Upper lobe of left lung (tissue), 6 donors: Measurements from ENCODE around the gene RNF31. TPM values are rescaled to one million over a fixed set of nuclear protein-coding genes. Genes with fewer than 3 reads are reported as not detected.

Experiments
- ATAC-seq, 2 donors: fragments of 200-7000 bp; cut with Tn5 transposase; one replicate each; pipeline ENCODE4 v1.9.1; 2022; ENCODE audit warnings: mild to moderate bottlenecking in 2 of 2, moderate library complexity in 2 of 2; ENCODE audit not compliant: low FRiP score in 2 of 2
- DNase-seq, 2 donors: peaks; one replicate each; pipeline ENCODE4 v3.0.0-alpha.2; 2019 to 2020
- H3K27ac ChIP-seq, 4 donors: fragments of 200-600 bp; sonication (generic); one replicate each; pipeline ENCODE4 v1.5.1; 2016 to 2019
- H3K27me3 ChIP-seq, 4 donors: fragments of 200-600 bp; sonication (generic); one replicate each; pipeline ENCODE4 v1.5.1; 2017 to 2019
- H3K36me3 ChIP-seq, 4 donors: fragments of 200-600 bp; sonication (generic); one replicate each; pipeline ENCODE4 v1.5.1; 2016 to 2019
- H3K4me1 ChIP-seq, 4 donors: fragments of 200-600 bp; sonication (generic); one replicate each; pipeline ENCODE4 v1.5.1; 2018 to 2019
- H3K4me3 ChIP-seq, 4 donors: fragments of 200-600 bp; sonication (generic); one replicate each; pipeline ENCODE4 v1.5.1; 2017 to 2019; ENCODE audit warnings: mild to moderate bottlenecking in 2 of 4, moderate library complexity in 1 of 4
- H3K9me3 ChIP-seq, 4 donors: fragments of 200-600 bp; sonication (generic); one replicate each; pipeline ENCODE4 v1.5.1; 2018 to 2019
- EP300 ChIP-seq, 4 donors: sonication (generic); formaldehyde crosslinking; IDR thresholded peaks; one replicate each; pipeline ENCODE4 v1.5.1; 2017; ENCODE audit warnings: antibody characterized with exemption in 4 of 4, control low read depth in 2 of 4
- POLR2A ChIP-seq, 4 donors: fragments of 450-650 bp; IDR thresholded peaks; one replicate each; pipeline ENCODE4 v1.5.1; 2016 to 2017; ENCODE audit warnings: antibody characterized with exemption in 4 of 4, mild to moderate bottlenecking in 2 of 4
- POLR2AphosphoS5 ChIP-seq, 2 donors: sonication (generic); formaldehyde crosslinking; IDR thresholded peaks; one replicate each; pipeline ENCODE4 v1.5.1; 2017; ENCODE audit warnings: antibody characterized with exemption in 2 of 2
- WGBS, 2 donors: methylation state at CpG; one replicate each; pipeline ENCODE4 v1.1.5; 2017 to 2018; 5-methylcytosine and 5-hydroxymethylcytosine counted together
- total RNA-seq, 6 donors: library from RNA; depleted of rRNA in 4 of 6; stranded (reverse); fragments of >200 nt in 4 of 6; gene quantifications; one replicate each; pipeline versions ENCODE4 v1.1.0 to v1.2.1, GENCODE V29; 2016 to 2021
- TF ChIP-seq, protein P1 (sequence below), 6 experiments: fragments of 450-650 bp in 4 of 6; fragments of 200-600 bp in 2 of 6; sonication (generic) in 2 of 6; IDR thresholded peaks; one replicate each; pipeline ENCODE4 v1.5.1; 2016 to 2019; ENCODE audit warnings: antibody characterized with exemption in 6 of 6
- donor health status: DM: no; HTN: no; CAD: no; lungs with moderate emphysema.
- donor health status: DM: no; HTN: yes; CAD: no; lungs with severe emphysema.

RNF31 gene
- total RNA-seq, 6 donors from 2014 or later, result 52.1 to 173 (median 63.9) TPM

DNA sequence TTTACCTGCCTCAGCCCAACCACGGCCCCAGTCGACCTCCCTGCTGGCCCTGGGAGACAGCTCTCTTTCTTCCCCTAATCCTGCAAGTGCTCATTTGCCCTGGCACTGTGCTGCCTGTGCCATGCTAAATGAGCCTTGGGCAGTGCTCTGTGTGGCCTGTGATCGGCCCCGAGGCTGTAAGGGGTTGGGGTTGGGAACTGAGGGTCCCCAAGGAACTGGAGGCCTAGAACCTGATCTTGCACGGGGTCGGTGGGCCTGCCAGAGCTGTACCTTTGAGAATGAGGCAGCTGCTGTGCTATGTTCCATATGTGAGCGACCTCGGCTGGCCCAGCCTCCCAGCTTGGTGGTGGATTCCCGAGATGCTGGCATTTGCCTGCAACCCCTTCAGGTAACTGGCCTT is 2.8 kb downstream of the RNF31 start:
- peaks cover 31 to 64% (median 48%) of the 10 kb centered on the region in 4 donors for H3K36me3 ChIP-seq
- ATAC-seq (no peak), DNase-seq (no peak)
- H3K4me3 ChIP-seq, result no peak overlapping the region
- no peaks in the 10 kb centered on the region for H3K27me3 ChIP-seq
- H3K9me3 ChIP-seq, result no peaks in the 10 kb centered on the region
- H3K27ac ChIP-seq, result no peak overlapping the region
- H3K4me1 ChIP-seq, result peaks cover 15 to 37% (median 20%) of the 10 kb centered on the region in 4 donors
- TF ChIP-seq POLR2AphosphoS5 (IDR thresholded peaks at IDR 0.05), result no peak
- no peak for TF ChIP-seq POLR2A (IDR thresholded peaks at IDR 0.05)
- TF ChIP-seq, protein P1, sequence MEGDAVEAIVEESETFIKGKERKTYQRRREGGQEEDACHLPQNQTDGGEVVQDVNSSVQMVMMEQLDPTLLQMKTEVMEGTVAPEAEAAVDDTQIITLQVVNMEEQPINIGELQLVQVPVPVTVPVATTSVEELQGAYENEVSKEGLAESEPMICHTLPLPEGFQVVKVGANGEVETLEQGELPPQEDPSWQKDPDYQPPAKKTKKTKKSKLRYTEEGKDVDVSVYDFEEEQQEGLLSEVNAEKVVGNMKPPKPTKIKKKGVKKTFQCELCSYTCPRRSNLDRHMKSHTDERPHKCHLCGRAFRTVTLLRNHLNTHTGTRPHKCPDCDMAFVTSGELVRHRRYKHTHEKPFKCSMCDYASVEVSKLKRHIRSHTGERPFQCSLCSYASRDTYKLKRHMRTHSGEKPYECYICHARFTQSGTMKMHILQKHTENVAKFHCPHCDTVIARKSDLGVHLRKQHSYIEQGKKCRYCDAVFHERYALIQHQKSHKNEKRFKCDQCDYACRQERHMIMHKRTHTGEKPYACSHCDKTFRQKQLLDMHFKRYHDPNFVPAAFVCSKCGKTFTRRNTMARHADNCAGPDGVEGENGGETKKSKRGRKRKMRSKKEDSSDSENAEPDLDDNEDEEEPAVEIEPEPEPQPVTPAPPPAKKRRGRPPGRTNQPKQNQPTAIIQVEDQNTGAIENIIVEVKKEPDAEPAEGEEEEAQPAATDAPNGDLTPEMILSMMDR (IDR thresholded peaks at IDR 0.05), result no peak
- no peak for TF ChIP-seq EP300 (IDR thresholded peaks at IDR 0.05)
- WGBS, 2 donors, result 93 to 98% methylated on average over 5 to 9 of the region's 9 CpGs

DNA sequence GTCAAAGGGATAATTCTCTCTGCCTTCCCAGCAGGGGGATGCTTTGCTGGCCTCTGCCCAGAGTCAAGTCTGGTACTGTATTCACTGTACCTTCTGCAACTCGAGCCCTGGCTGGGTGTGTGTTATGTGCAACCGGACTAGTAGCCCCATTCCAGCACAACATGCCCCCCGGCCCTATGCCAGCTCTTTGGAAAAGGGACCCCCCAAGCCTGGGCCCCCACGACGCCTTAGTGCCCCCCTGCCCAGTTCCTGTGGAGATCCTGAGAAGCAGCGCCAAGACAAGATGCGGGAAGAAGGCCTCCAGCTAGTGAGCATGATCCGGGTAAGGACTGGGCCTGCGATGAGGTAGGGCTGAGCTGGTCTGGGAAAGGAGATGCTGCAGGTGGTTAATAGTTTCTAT is 3.3 kb downstream of the RNF31 start:
- peaks cover 36 to 69% (median 53%) of the 10 kb centered on the region in 4 donors for H3K36me3 ChIP-seq
- 93 to 100% methylated on average over 2 to 9 of the region's 9 CpGs for WGBS, 2 donors
- H3K9me3 ChIP-seq, result no peaks in the 10 kb centered on the region
- DNase-seq, result no peak
- no peak overlapping the region for H3K4me3 ChIP-seq
- no peaks in the 10 kb centered on the region for H3K27me3 ChIP-seq
- H3K27ac ChIP-seq, result no peak overlapping the region
- ATAC-seq, result no peak
- TF ChIP-seq POLR2AphosphoS5 (IDR thresholded peaks at IDR 0.05), result no peak
- no peak for TF ChIP-seq EP300 (IDR thresholded peaks at IDR 0.05)
- no peak for TF ChIP-seq POLR2A (IDR thresholded peaks at IDR 0.05)
- TF ChIP-seq, protein P1 (IDR thresholded peaks at IDR 0.05), result no peak
- peaks cover 10 to 32% (median 16%) of the 10 kb centered on the region in 4 donors for H3K4me1 ChIP-seq

DNA sequence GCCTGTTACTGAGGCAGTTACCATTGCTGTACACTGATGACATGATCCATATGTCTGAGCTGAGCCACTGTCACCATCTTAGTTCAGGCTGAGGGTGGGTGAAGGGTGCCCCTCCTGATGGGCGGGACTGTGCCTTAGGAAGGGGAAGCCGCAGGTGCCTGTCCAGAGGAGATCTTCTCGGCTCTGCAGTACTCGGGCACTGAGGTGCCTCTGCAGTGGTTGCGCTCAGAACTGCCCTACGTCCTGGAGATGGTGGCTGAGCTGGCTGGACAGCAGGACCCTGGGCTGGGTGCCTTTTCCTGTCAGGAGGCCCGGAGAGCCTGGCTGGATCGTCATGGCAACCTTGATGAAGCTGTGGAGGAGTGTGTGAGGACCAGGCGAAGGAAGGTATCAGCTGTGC is 3.7 kb downstream of the RNF31 start:
- ATAC-seq, result no peak
- Histone ChIP-seq H3K27me3 (no peaks in the 10 kb centered on the region), H3K27ac (no peak overlapping the region), H3K9me3 (no peaks in the 10 kb centered on the region), H3K36me3 (peaks cover 40 to 73% (median 57%) of the 10 kb centered on the region in 4 donors), H3K4me3 (no peak overlapping the region), H3K4me1 (peaks cover 8 to 28% (median 12%) of the 10 kb centered on the region in 4 donors)
- WGBS, 2 donors, result 83 to 92% methylated on average over 5 to 9 of the region's 9 CpGs
- TF ChIP-seq EP300 (IDR thresholded peaks at IDR 0.05) (no peak), POLR2A (IDR thresholded peaks at IDR 0.05) (no peak), POLR2AphosphoS5 (IDR thresholded peaks at IDR 0.05) (no peak)
- TF ChIP-seq, protein P1 (IDR thresholded peaks at IDR 0.05), result no peak
- DNase-seq, result no peak

DNA sequence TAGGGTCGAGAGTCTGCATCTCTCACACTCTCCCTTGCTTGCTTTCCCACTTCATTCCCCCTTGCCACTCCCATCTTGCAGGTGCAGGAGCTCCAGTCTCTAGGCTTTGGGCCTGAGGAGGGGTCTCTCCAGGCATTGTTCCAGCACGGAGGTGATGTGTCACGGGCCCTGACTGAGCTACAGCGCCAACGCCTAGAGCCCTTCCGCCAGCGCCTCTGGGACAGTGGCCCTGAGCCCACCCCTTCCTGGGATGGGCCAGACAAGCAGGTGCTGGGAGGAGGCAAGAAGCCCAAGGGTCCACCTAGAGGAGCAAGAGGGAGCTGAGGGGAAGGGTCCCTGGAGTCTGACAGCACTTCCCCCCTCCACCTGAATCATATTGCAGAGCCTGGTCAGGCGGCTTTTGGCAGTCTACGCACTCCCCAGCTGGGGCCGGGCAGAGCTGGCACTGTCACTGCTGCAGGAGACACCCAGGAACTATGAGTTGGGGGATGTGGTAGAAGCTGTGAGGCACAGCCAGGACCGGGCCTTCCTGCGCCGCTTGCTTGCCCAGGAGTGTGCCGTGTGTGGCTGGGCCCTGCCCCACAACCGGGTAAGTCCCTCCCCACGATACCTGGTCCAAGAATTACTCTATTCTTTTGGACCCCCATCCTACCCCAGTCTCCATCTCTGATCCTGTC is 4.2 kb downstream of the RNF31 start:
- Histone ChIP-seq H3K27ac (no peak overlapping the region), H3K27me3 (no peaks in the 10 kb centered on the region), H3K4me3 (no peak overlapping the region), H3K4me1 (peaks cover 8 to 25% (median 10%) of the 10 kb centered on the region in 4 donors), H3K36me3 (peaks cover 45 to 79% (median 61%) of the 10 kb centered on the region in 4 donors), H3K9me3 (no peaks in the 10 kb centered on the region)
- DNase-seq, result no peak
- 92 to 96% methylated on average over 14 to 16 of the region's 16 CpGs for WGBS, 2 donors
- ATAC-seq, result no peak
- TF ChIP-seq, protein P1 (IDR thresholded peaks at IDR 0.05), result no peak
- no peak for TF ChIP-seq POLR2A (IDR thresholded peaks at IDR 0.05)
- no peak for TF ChIP-seq POLR2AphosphoS5 (IDR thresholded peaks at IDR 0.05)
- TF ChIP-seq EP300 (IDR thresholded peaks at IDR 0.05), result no peak

DNA sequence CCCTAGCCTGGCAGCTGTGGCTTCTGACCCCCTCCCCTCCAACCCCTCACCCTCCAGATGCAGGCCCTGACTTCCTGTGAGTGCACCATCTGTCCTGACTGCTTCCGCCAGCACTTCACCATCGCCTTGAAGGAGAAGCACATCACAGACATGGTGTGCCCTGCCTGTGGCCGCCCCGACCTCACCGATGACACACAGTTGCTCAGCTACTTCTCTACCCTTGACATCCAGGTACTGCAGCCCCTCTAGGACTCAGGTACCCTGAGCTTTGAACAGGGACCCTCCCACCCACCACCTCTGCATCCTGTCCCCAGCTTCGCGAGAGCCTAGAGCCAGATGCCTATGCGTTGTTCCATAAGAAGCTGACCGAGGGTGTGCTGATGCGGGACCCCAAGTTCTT is 7.8 kb downstream of the RNF31 start:
- no peak for ATAC-seq
- peaks cover 49 to 90% (median 73%) of the 10 kb centered on the region in 4 donors for H3K36me3 ChIP-seq
- H3K4me3 ChIP-seq, result no peak overlapping the region
- H3K27me3 ChIP-seq, result no peaks in the 10 kb centered on the region
- WGBS, 2 donors, result 94 to 96% methylated on average over 7 to 10 of the region's 10 CpGs
- TF ChIP-seq POLR2AphosphoS5 (IDR thresholded peaks at IDR 0.05) (no peak), POLR2A (IDR thresholded peaks at IDR 0.05) (no peak), EP300 (IDR thresholded peaks at IDR 0.05) (no peak)
- TF ChIP-seq, protein P1 (IDR thresholded peaks at IDR 0.05), result no peak
- peaks cover 0 to 1% (median 0%) of the 10 kb centered on the region in 4 donors for H3K4me1 ChIP-seq
- H3K27ac ChIP-seq, result peak overlapping the region in 1 of 4 donors; percentile 23
- H3K9me3 ChIP-seq, result no peaks in the 10 kb centered on the region
- DNase-seq, result no peak
